Activated T-cell treated with anti-CD3 and anti-CD28 coated beads for 1 hour (primary cell): Measurements from ENCODE around the gene RRAGB.
"Not testable (repeated sequence)": the region's sequence is repeated elsewhere in the genome, so short reads cannot be mapped to it uniquely, and the experiment has no call there.

ENCODE experiments used
- DNase-seq: peaks from one replicate; pipeline ENCODE4 v3.0.0-alpha.2; 2020; ENCODE audit warnings: low read depth

The RRAGB gene

GRCh38 chrX:55774419-55774818 is 56.9 kb downstream of the RRAGB start:
- DNase-seq, result not testable (repeated sequence)

- DNase-seq, result no peak
These were observed 60.0 kb downstream of the RRAGB start for GRCh38 chrX:55777596-55777995.

GRCh38 chrX:55778322-55778721 is 60.8 kb downstream of the RRAGB start:
- no peak for DNase-seq

- no peak for DNase-seq
These were observed 66.2 kb downstream of the RRAGB start for GRCh38 chrX:55783723-55784122.

GRCh38 chrX:55787063-55787462 is 69.5 kb downstream of the RRAGB start:
- DNase-seq, result no peak

- DNase-seq, result no peak
These were observed 70.2 kb downstream of the RRAGB start for GRCh38 chrX:55787727-55788126.

GRCh38 chrX:55794405-55794804 is 76.9 kb downstream of the RRAGB start:
- DNase-seq, result no peak

GRCh38 chrX:55796496-55796895 is 78.9 kb downstream of the RRAGB start:
- DNase-seq, result no peak

GRCh38 chrX:55801811-55802210 is 84.3 kb downstream of the RRAGB start:
- DNase-seq, result no peak
